Gastrocnemius medialis (tissue), 4 donors: ENCODE results near the gene DOC2A. TPM values are rescaled to one million over a fixed set of nuclear protein-coding genes. Genes with fewer than 3 reads are reported as not detected.

Experiments used
- ATAC-seq, 2 donors: fragments of 150-250 bp; one replicate each; pipeline ENCODE4 v1.9.1; 2016
- DNase-seq, 2 donors: peaks; one replicate each; pipeline ENCODE4 v3.0.0-alpha.2; 2019
- H3K27ac ChIP-seq, 4 donors: fragments of 200-600 bp; sonication (generic); 1 replicate in 1 of 4; 2 replicates in 3 of 4; pipeline ENCODE4 v1.5.1; 2016 to 2018; ENCODE audit warnings: mild to moderate bottlenecking in 2 of 4, moderate library complexity in 1 of 4
- H3K27me3 ChIP-seq, 3 donors: fragments of 200-600 bp; sonication (generic) in 2 of 3; 1 replicate in 1 of 3; 2 replicates in 2 of 3; pipeline versions ENCODE4 v1.5.1 to v1.6.0; 2016 to 2019; ENCODE audit warnings: mild to moderate bottlenecking in 1 of 3, moderate library complexity in 1 of 3
- H3K36me3 ChIP-seq, 2 donors: fragments of 200-600 bp; sonication (generic) in 1 of 2; one replicate each; pipeline ENCODE4 v1.5.1; 2017 to 2018
- H3K4me1 ChIP-seq, 2 donors: fragments of 200-600 bp; sonication (generic) in 1 of 2; one replicate each; pipeline ENCODE4 v1.5.1; 2016 to 2017; ENCODE audit warnings: mild to moderate bottlenecking in 2 of 2
- H3K4me3 ChIP-seq, 4 donors: fragments of 200-600 bp; sonication (generic) in 3 of 4; 1 replicate in 1 of 4; 2 replicates in 3 of 4; pipeline ENCODE4 v1.5.1; 2016 to 2019; ENCODE audit warnings: mild to moderate bottlenecking in 2 of 4
- H3K9me3 ChIP-seq, 3 donors: fragments of 200-600 bp; sonication (generic) in 2 of 3; 1 replicate in 1 of 3; 2 replicates in 2 of 3; pipeline ENCODE4 v1.5.1; 2016 to 2019
- POLR2A ChIP-seq, 2 donors: fragments of 450-650 bp; IDR thresholded peaks; one replicate each; pipeline ENCODE4 v1.6.1; 2017; ENCODE audit warnings: antibody characterized with exemption in 2 of 2, mild to moderate bottlenecking in 2 of 2, moderate library complexity in 2 of 2
- in situ Hi-C, 4 donors: fragments of 200-750 bp; cut with MboI; loops; one replicate each; pipeline versions ENCODE4 v1.15.0 to v1.8.0; 2017; ENCODE audit warnings: low sequenced_read_pairs in 4 of 4
- intact Hi-C: fragments of 100-400 bp; cut with DNase I; formaldehyde crosslinking; loops from one replicate; pipeline ENCODE4 v1.15.1; 2023; ENCODE audit warnings: low total_unique reads
- total RNA-seq, 4 donors: library from RNA; depleted of rRNA; stranded (reverse); fragments of >200 nt; gene quantifications; one replicate each; pipeline versions ENCODE4 v1.1.0 to v1.2.3, GENCODE V29; 2016
- TF ChIP-seq, protein P1 (sequence below), 5 experiments: fragments of 450-650 bp in 3 of 5; fragments of 200-600 bp in 2 of 5; sonication (generic) in 2 of 5; IDR thresholded peaks in 4 of 5; conservative IDR thresholded peaks in 1 of 5; 1 replicate in 4 of 5; 2 replicates in 1 of 5; pipeline ENCODE4 v1.5.1; 2016 to 2019; ENCODE audit warnings: antibody characterized with exemption in 5 of 5, mild to moderate bottlenecking in 3 of 5, moderate library complexity in 3 of 5

The DOC2A gene
- total RNA-seq, 4 donors from 2014 or later: not detected

DNA sequence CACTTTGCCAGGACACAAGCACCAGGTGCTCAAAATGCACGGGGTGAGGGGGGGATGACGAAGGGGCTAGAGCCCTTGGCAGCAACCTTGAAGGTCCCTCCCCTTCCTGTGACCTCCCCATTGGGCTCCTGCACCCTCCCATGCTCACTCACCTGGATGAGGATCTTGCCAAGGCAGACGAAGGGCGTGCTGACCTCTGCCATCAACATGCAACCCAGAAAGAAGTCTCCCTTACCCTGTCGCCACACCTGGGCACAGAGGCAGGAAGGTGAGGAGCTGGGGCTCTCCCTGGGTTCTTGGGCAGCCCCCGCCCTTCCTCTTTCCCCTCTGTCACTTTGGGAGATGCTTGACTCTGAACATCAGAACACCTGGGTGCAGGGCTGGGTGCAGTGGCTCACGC, 14.7 kb upstream of the DOC2A start:
- no peak for ATAC-seq
- Histone ChIP-seq H3K4me3 (no peak overlapping the region), H3K27ac (no peak overlapping the region), H3K36me3 (no peaks in the 10 kb centered on the region), H3K9me3 (no peaks in the 10 kb centered on the region), H3K4me1 (peaks cover 5 to 8% of the 10 kb centered on the region in 2 donors), H3K27me3 (peaks cover 4 to 20% (median 12%) of the 10 kb centered on the region in 3 donors)
- in situ Hi-C loops: loop anchor here in 3 of 4 donors (5.0 to 25.0 kb wide), 3 partner anchors 321 to 338 kb away; partner anchors contain the start of gene QPRT (in 1 of the 3)
- intact Hi-C loops: loop anchor here (10.0 kb wide), 1 partner anchor 161 kb away; the partner anchor contains the start of gene CDIPT
- TF ChIP-seq, protein P1, sequence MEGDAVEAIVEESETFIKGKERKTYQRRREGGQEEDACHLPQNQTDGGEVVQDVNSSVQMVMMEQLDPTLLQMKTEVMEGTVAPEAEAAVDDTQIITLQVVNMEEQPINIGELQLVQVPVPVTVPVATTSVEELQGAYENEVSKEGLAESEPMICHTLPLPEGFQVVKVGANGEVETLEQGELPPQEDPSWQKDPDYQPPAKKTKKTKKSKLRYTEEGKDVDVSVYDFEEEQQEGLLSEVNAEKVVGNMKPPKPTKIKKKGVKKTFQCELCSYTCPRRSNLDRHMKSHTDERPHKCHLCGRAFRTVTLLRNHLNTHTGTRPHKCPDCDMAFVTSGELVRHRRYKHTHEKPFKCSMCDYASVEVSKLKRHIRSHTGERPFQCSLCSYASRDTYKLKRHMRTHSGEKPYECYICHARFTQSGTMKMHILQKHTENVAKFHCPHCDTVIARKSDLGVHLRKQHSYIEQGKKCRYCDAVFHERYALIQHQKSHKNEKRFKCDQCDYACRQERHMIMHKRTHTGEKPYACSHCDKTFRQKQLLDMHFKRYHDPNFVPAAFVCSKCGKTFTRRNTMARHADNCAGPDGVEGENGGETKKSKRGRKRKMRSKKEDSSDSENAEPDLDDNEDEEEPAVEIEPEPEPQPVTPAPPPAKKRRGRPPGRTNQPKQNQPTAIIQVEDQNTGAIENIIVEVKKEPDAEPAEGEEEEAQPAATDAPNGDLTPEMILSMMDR (IDR thresholded peaks at IDR 0.05 in 4 of 5, conservative IDR thresholded peaks at IDR 0.05 in 1 of 5): no peak
- no peak for TF ChIP-seq POLR2A (IDR thresholded peaks at IDR 0.05)
- no peak for DNase-seq

- no peak overlapping the region for H3K4me3 ChIP-seq
- peaks cover 2 to 16% (median 8%) of the 10 kb centered on the region in 3 donors for H3K27me3 ChIP-seq
- ATAC-seq (no peak), DNase-seq (no peak)
- intact Hi-C loops (loop anchor here (10.0 kb wide), 1 partner anchor 160 kb away; the partner anchor contains the start of gene CDIPT), in situ Hi-C loops (loop anchor here in 3 of 4 donors (5.0 to 25.0 kb wide), 3 partner anchors 320 to 338 kb away; partner anchors contain the start of gene QPRT (in 1 of the 3))
- H3K36me3 ChIP-seq: no peaks in the 10 kb centered on the region
- H3K27ac ChIP-seq: no peak overlapping the region
- no peaks in the 10 kb centered on the region for H3K9me3 ChIP-seq
- TF ChIP-seq, protein P1 (IDR thresholded peaks at IDR 0.05 in 4 of 5, conservative IDR thresholded peaks at IDR 0.05 in 1 of 5): no peak
- no peak for TF ChIP-seq POLR2A (IDR thresholded peaks at IDR 0.05)
- peaks cover 5 to 8% of the 10 kb centered on the region in 2 donors for H3K4me1 ChIP-seq
Observed at GRCh38 chr16:30025156-30025555, 14.3 kb upstream of the DOC2A start.

- no peak for DNase-seq
- H3K27ac ChIP-seq: no peak overlapping the region
- in situ Hi-C loops: loop anchor here in 2 of 4 donors (10.0 to 25.0 kb wide), 2 partner anchors 320 to 337 kb away; partner anchors contain the start of gene QPRT (in 1 of the 2)
- no peak for ATAC-seq
- no peak overlapping the region for H3K4me3 ChIP-seq
- intact Hi-C loops: loop anchor here (5.0 to 10.0 kb wide), 2 partner anchors 97 to 160 kb away; partner anchors contain the start of genes CDIPT and KCTD13
- H3K4me1 ChIP-seq: peaks cover 3 to 5% of the 10 kb centered on the region in 2 donors
- TF ChIP-seq, protein P1 (IDR thresholded peaks at IDR 0.05 in 4 of 5, conservative IDR thresholded peaks at IDR 0.05 in 1 of 5): no peak
- no peak for TF ChIP-seq POLR2A (IDR thresholded peaks at IDR 0.05)
- no peaks in the 10 kb centered on the region for H3K36me3 ChIP-seq
- H3K27me3 ChIP-seq: peaks cover 0 to 14% (median 5%) of the 10 kb centered on the region in 3 donors
- no peaks in the 10 kb centered on the region for H3K9me3 ChIP-seq
Observed at GRCh38 chr16:30024451-30024850, 13.6 kb upstream of the DOC2A start.

GRCh38 chr16:30023586-30023985, 12.8 kb upstream of the DOC2A start:
- DNase-seq (no peak), ATAC-seq (no peak)
- H3K4me1 ChIP-seq: peaks cover 0 to 5% of the 10 kb centered on the region in 2 donors
- H3K36me3 ChIP-seq: no peaks in the 10 kb centered on the region
- TF ChIP-seq, protein P1 (IDR thresholded peaks at IDR 0.05 in 4 of 5, conservative IDR thresholded peaks at IDR 0.05 in 1 of 5): no peak
- TF ChIP-seq POLR2A (IDR thresholded peaks at IDR 0.05): no peak
- intact Hi-C loops: loop anchor here (5.0 to 10.0 kb wide), 2 partner anchors 96 to 159 kb away; partner anchors contain the start of genes CDIPT and KCTD13
- H3K27me3 ChIP-seq: peaks cover 0 to 5% (median 5%) of the 10 kb centered on the region in 3 donors
- no peak overlapping the region for H3K27ac ChIP-seq
- no peak overlapping the region for H3K4me3 ChIP-seq
- H3K9me3 ChIP-seq: no peaks in the 10 kb centered on the region
- in situ Hi-C loops: loop anchor here in 2 of 4 donors (10.0 to 25.0 kb wide), 2 partner anchors 319 to 336 kb away; partner anchors contain the start of gene QPRT (in 1 of the 2)
